H9 (cell line): ENCODE measurements around the gene CLCNKA. TPM values are rescaled to one million over a fixed set of nuclear protein-coding genes. Genes with fewer than 3 reads are reported as not detected.
A peak's percentile ranks its signal among the peaks of the same experiment; 100 is the strongest.
"Not testable (repeated sequence)": the region's sequence is repeated elsewhere in the genome, so short reads cannot be mapped to it uniquely, and the experiment has no call there.

Experiments
- DNase-seq: peaks from one replicate; pipeline ENCODE4 v3.0.0-alpha.2; 2017
- H2AFZ ChIP-seq: one replicate; pipeline ENCODE4 v1.6.1; 2013; ENCODE audit warnings: mild to moderate bottlenecking, low read length, control low read depth, moderate library complexity
- H2AK5ac ChIP-seq: 2 replicates; pipeline ENCODE4 v1.6.1; 2013; ENCODE audit warnings: low read length, control low read depth, mixed read lengths; ENCODE audit not compliant: insufficient read length
- H2BK120ac ChIP-seq: one replicate; pipeline ENCODE4 v1.6.1; 2013; ENCODE audit warnings: low read depth, mild to moderate bottlenecking, low read length, control low read depth, inconsistent platforms; ENCODE audit not compliant: poor library complexity, severe bottlenecking
- H2BK12ac ChIP-seq: 2 replicates; pipeline ENCODE4 v1.6.1; 2013; ENCODE audit warnings: low read length, control low read depth, mixed read lengths, low read depth; ENCODE audit not compliant: insufficient read length
- H2BK15ac ChIP-seq: 2 replicates; pipeline ENCODE4 v1.6.1; 2013; ENCODE audit warnings: low read depth, low read length, control low read depth
- H2BK20ac ChIP-seq: one replicate; pipeline ENCODE4 v1.6.1; 2013; ENCODE audit warnings: low read depth, mild to moderate bottlenecking, low read length, control low read depth, inconsistent platforms; ENCODE audit not compliant: poor library complexity, severe bottlenecking
- H2BK5ac ChIP-seq: 2 replicates; pipeline ENCODE4 v1.6.1; 2013; ENCODE audit warnings: low read length, control low read depth, mixed read lengths; ENCODE audit not compliant: insufficient read length
- H3K14ac ChIP-seq: 2 replicates; pipeline ENCODE4 v1.6.1; 2013; ENCODE audit warnings: low read length, control low read depth; ENCODE audit not compliant: insufficient read depth
- H3K18ac ChIP-seq: 2 replicates; pipeline ENCODE4 v1.6.1; 2013; ENCODE audit warnings: low read depth, mild to moderate bottlenecking, mixed read lengths, low read length, control low read depth; ENCODE audit not compliant: insufficient read length
- H3K23ac ChIP-seq: 2 replicates; pipeline ENCODE4 v1.6.1; 2013; ENCODE audit warnings: low read length, control low read depth, mixed read lengths, low read depth; ENCODE audit not compliant: insufficient read length
- H3K23me2 ChIP-seq: 2 replicates; pipeline ENCODE4 v1.6.1; 2013; ENCODE audit warnings: low read depth, mild to moderate bottlenecking, mixed read lengths, low read length, control low read depth; ENCODE audit not compliant: insufficient read length, poor library complexity, severe bottlenecking
- H3K27ac ChIP-seq: 2 replicates; pipeline ENCODE4 v1.5.1; 2013; ENCODE audit warnings: low read length, control low read depth, mixed read lengths, low read depth; ENCODE audit not compliant: insufficient read length
- H3K27me3 ChIP-seq: 2 replicates; pipeline ENCODE4 v1.6.1; 2013; ENCODE audit warnings: low read length, control low read depth, inconsistent platforms; ENCODE audit not compliant: insufficient read depth
- H3K4ac ChIP-seq: 2 replicates; pipeline ENCODE4 v1.6.1; 2013; ENCODE audit warnings: low read depth, mild to moderate bottlenecking, control low read depth, inconsistent platforms, low read length, moderate library complexity
- H3K4me1 ChIP-seq: 2 replicates; pipeline ENCODE4 v1.6.1; 2013; ENCODE audit warnings: low read length, control low read depth, inconsistent platforms; ENCODE audit not compliant: insufficient read depth
- H3K4me2 ChIP-seq: 2 replicates; pipeline ENCODE4 v1.6.1; 2013; ENCODE audit warnings: low read length, control low read depth, mixed read lengths; ENCODE audit not compliant: insufficient read length, insufficient read depth
- H3K56ac ChIP-seq: 2 replicates; pipeline ENCODE4 v1.6.1; 2013; ENCODE audit warnings: low read depth, mild to moderate bottlenecking, mixed read lengths, low read length, control low read depth; ENCODE audit not compliant: insufficient read length
- H3K79me1 ChIP-seq: 2 replicates; pipeline ENCODE4 v1.6.1; 2013; ENCODE audit warnings: low read depth, mild to moderate bottlenecking, moderate library complexity, low read length, control low read depth, inconsistent platforms; ENCODE audit not compliant: insufficient read depth, poor library complexity, severe bottlenecking
- H3K79me2 ChIP-seq: 2 replicates; pipeline ENCODE4 v1.6.1; 2013; ENCODE audit warnings: low read length, control low read depth, inconsistent platforms; ENCODE audit not compliant: insufficient read depth
- H3K9ac ChIP-seq: 2 replicates; pipeline ENCODE4 v1.6.1; 2013; ENCODE audit warnings: low read length, control low read depth, mixed read lengths; ENCODE audit not compliant: insufficient read length; ENCODE audit errors: extremely low read depth
- H3K9me3 ChIP-seq: one replicate; pipeline ENCODE4 v1.6.1; 2013; ENCODE audit warnings: low read depth, low read length, inconsistent platforms; ENCODE audit not compliant: control insufficient read depth
- H3T11ph ChIP-seq: one replicate; pipeline ENCODE4 v1.6.1; 2013; ENCODE audit warnings: mild to moderate bottlenecking, low read length, control low read depth, inconsistent platforms
- H4K20me1 ChIP-seq: one replicate; pipeline ENCODE4 v1.6.1; 2013; ENCODE audit not compliant: control insufficient read depth, insufficient read length, insufficient read depth
- H4K5ac ChIP-seq: 2 replicates; pipeline ENCODE4 v1.6.1; 2013; ENCODE audit warnings: low read depth, mild to moderate bottlenecking, mixed read lengths, low read length, control low read depth; ENCODE audit not compliant: insufficient read length
- H4K8ac ChIP-seq: replicated peaks from 2 replicates; pipeline ENCODE4 v1.6.1; 2013; ENCODE audit warnings: low read length, control low read depth, mixed read lengths, low read depth; ENCODE audit not compliant: insufficient read length
- H4K91ac ChIP-seq: 2 replicates; pipeline ENCODE4 v1.6.1; 2013; ENCODE audit warnings: low read depth, mild to moderate bottlenecking, moderate library complexity, mixed read lengths, low read length, control low read depth; ENCODE audit not compliant: insufficient read length
- H3K27ac Mint-ChIP-seq, 3 experiments: 2 replicates in 2 of 3; 3 replicates in 1 of 3; pipeline ENCODE4 v1.8.0; 2020 to 2021; ENCODE audit warnings: mixed read lengths in 3 of 3, mild to moderate bottlenecking in 1 of 3, moderate library complexity in 1 of 3
- H3K27me3 Mint-ChIP-seq: 2 replicates; pipeline ENCODE4 v1.8.0; 2021; ENCODE audit warnings: low read depth, mild to moderate bottlenecking, moderate library complexity, mixed read lengths
- H3K36me3 Mint-ChIP-seq, 3 experiments: 2 replicates in 2 of 3; 3 replicates in 1 of 3; pipeline ENCODE4 v1.8.0; 2020 to 2021; ENCODE audit warnings: low read depth in 3 of 3, mixed read lengths in 3 of 3; ENCODE audit not compliant: insufficient read depth in 1 of 3
- H3K4me1 Mint-ChIP-seq, 2 experiments: 2 replicates each; pipeline ENCODE4 v1.8.0; 2020; ENCODE audit warnings: mixed read lengths in 2 of 2
- H3K4me3 Mint-ChIP-seq, 2 experiments: 2 replicates in 1 of 2; 3 replicates in 1 of 2; pipeline ENCODE4 v1.8.0; 2020 to 2021; ENCODE audit warnings: mild to moderate bottlenecking in 2 of 2, mixed read lengths in 2 of 2, moderate library complexity in 1 of 2
- H3K9me3 Mint-ChIP-seq, 2 experiments: 2 replicates in 1 of 2; 3 replicates in 1 of 2; pipeline ENCODE4 v1.8.0; 2020; ENCODE audit warnings: mild to moderate bottlenecking in 2 of 2, mixed read lengths in 2 of 2, moderate library complexity in 1 of 2
- CTCF ChIP-seq: fragments of 200-600 bp; sonication (generic); conservative IDR thresholded peaks from 3 replicates; pipeline ENCODE4 v1.8.0; 2021; ENCODE audit warnings: antibody characterized with exemption, mild to moderate bottlenecking
- WGBS: extraction: QIAGEN DNeasy Blood & Tissue Kit; methylation state at CpG from one replicate; pipeline ENCODE4 v1.1.7; 2013; ENCODE audit warnings: missing lambda C conversion rate, low lambda C conversion rate, mixed read lengths; ENCODE audit not compliant: insufficient read length; ENCODE audit errors: extremely low coverage; 5-methylcytosine and 5-hydroxymethylcytosine counted together
- total RNA-seq: library from RNA; stranded (reverse); gene quantifications from 2 replicates; pipeline ENCODE4 v1.2.1, GENCODE V29; 2021

The CLCNKA gene
- total RNA-seq, 1 experiment from 2014 or later: 0.98 TPM

GRCh38 chr1:16032388-16033102 is 10.7 kb downstream of the CLCNKA start:
- Histone ChIP-seq H2BK12ac (no peak overlapping the region), H2AK5ac (no peak overlapping the region), H3K4ac (no peak overlapping the region), H3K27ac (no peak overlapping the region), H2BK5ac (no peak overlapping the region), H3K4me2 (no peak overlapping the region), H3K27me3 (no peaks in the 10 kb centered on the region), H3T11ph (no peak overlapping the region), H3K9ac (no peak overlapping the region), H4K91ac (no peak overlapping the region), H3K79me2 (no peaks in the 10 kb centered on the region), H4K20me1 (no peaks in the 10 kb centered on the region), H2BK15ac (no peak overlapping the region), H3K14ac (no peak overlapping the region), H3K18ac (no peak overlapping the region), H3K79me1 (no peaks in the 10 kb centered on the region), H2BK120ac (no peak overlapping the region), H3K4me1 (peaks cover 2% of the 10 kb centered on the region; the same call in 1 of the 2 replicates), H3K23me2 (no peaks in the 10 kb centered on the region), H2BK20ac (no peak overlapping the region), H4K8ac (no peak overlapping the region), H3K56ac (no peak overlapping the region), H3K23ac (no peak overlapping the region), H4K5ac (no peak overlapping the region), H3K9me3 (no peaks in the 10 kb centered on the region), H2AFZ (no peak overlapping the region)
- DNase-seq: peak; percentile 98
- WGBS: no CpG with 5 or more reads among the region's 18 CpGs
- Mint-ChIP-seq H3K4me1 (peaks cover 13 to 22% of the 10 kb centered on the region in 2 experiments), H3K27ac (no peak overlapping the region), H3K4me3 (no peak overlapping the region), H3K36me3 (no peaks in the 10 kb centered on the region), H3K9me3 (no peaks in the 10 kb centered on the region), H3K27me3 (peaks cover 12% of the 10 kb centered on the region)
- TF ChIP-seq CTCF: peak; percentile 95

GRCh38 chr1:16033103-16033632 is 11.3 kb downstream of the CLCNKA start:
- DNase-seq, H2AK5ac ChIP-seq, H3K23ac ChIP-seq, H3K4me2 ChIP-seq, H3K79me2 ChIP-seq, H3K27ac Mint-ChIP-seq, H2BK120ac ChIP-seq, H2BK15ac ChIP-seq, H3K14ac ChIP-seq, H3K27me3 Mint-ChIP-seq, H3K56ac ChIP-seq, H4K20me1 ChIP-seq, H3K9me3 Mint-ChIP-seq, H2AFZ ChIP-seq, H2BK5ac ChIP-seq, H3K36me3 Mint-ChIP-seq, H3K4me3 Mint-ChIP-seq, H3K27ac ChIP-seq, H3K4ac ChIP-seq, H3K79me1 ChIP-seq, H3K27me3 ChIP-seq, H4K91ac ChIP-seq, H4K5ac ChIP-seq, H2BK20ac ChIP-seq, H3K9me3 ChIP-seq, H3K18ac ChIP-seq, H4K8ac ChIP-seq, H2BK12ac ChIP-seq, H3K4me1 ChIP-seq, H3T11ph ChIP-seq, H3K9ac ChIP-seq, H3K23me2 ChIP-seq: not testable (repeated sequence)
- WGBS: no CpG with 5 or more reads among the region's 7 CpGs
- H3K4me1 Mint-ChIP-seq: peaks cover 10 to 20% of the 10 kb centered on the region in 2 experiments
